H1 (cell line): ENCODE data around the gene TBR1. TPM values are rescaled to one million over a fixed set of nuclear protein-coding genes. Genes with fewer than 3 reads are reported as not detected.

Experiments
- CTCF ChIA-PET: fragments of 300-600 bp; sonication (Branson Sonifier 250); formaldehyde crosslinking; loops from one replicate; lab custom pipeline; 2021; ENCODE audit not compliant: partially characterized antibody; lab: Charles Lee
- POLR2A ChIA-PET: fragments of 300-600 bp; sonication (Branson Sonifier 250); formaldehyde crosslinking; loops from one replicate; lab custom pipeline; 2021; ENCODE audit warnings: inconsistent platforms; ENCODE audit not compliant: partially characterized antibody; lab: Charles Lee
- DNase-seq, 2 experiments: peaks; one replicate each; pipeline versions ENCODE4 v3.0.0 to v3.0.0-alpha.2; 2010 to 2022; ENCODE audit warnings: low spot score in 2 of 2, low read depth in 1 of 2, mixed read lengths in 1 of 2
- FAIRE-seq: peaks from 2 replicates; lab custom pipeline; 2011; peaks lifted over from hg19 to GRCh38; lab: Jason Lieb, UNC
- H2AFZ ChIP-seq: 2 replicates; pipeline ENCODE4 v1.8.1; 2012; ENCODE audit warnings: low read length, inconsistent platforms
- H2AK5ac ChIP-seq: 2 replicates; pipeline ENCODE4 v1.6.1; 2013; ENCODE audit warnings: low read depth, low read length
- H2BK120ac ChIP-seq: replicated peaks from 2 replicates; pipeline ENCODE3; 2013; ENCODE audit warnings: low read depth, low read length, inconsistent platforms
- H2BK12ac ChIP-seq: 2 replicates; pipeline ENCODE4 v1.6.1; 2013; ENCODE audit warnings: low read depth, low read length
- H2BK15ac ChIP-seq: 2 replicates; pipeline ENCODE4 v1.6.1; 2013; ENCODE audit warnings: low read length
- H2BK20ac ChIP-seq: 2 replicates; pipeline ENCODE4 v1.6.1; 2013; ENCODE audit warnings: low read length
- H2BK5ac ChIP-seq: 2 replicates; pipeline ENCODE4 v1.6.1; 2013; ENCODE audit warnings: low read depth, low read length
- H3K14ac ChIP-seq: 2 replicates; pipeline ENCODE4 v1.6.1; 2013; ENCODE audit warnings: inconsistent platforms; ENCODE audit not compliant: insufficient read length
- H3K18ac ChIP-seq: 2 replicates; pipeline ENCODE4 v1.6.1; 2013; ENCODE audit warnings: low read length; ENCODE audit errors: extremely low read depth
- H3K23ac ChIP-seq: 2 replicates; pipeline ENCODE4 v1.6.1; 2013; ENCODE audit warnings: inconsistent platforms; ENCODE audit not compliant: insufficient read length
- H3K23me2 ChIP-seq: 2 replicates; pipeline ENCODE4 v1.6.1; 2013; ENCODE audit warnings: low read depth, low read length
- H3K27ac ChIP-seq: 2 replicates; pipeline ENCODE4 v1.6.1; 2011; ENCODE audit warnings: low read depth, low read length, inconsistent platforms
- H3K27me3 ChIP-seq, 4 experiments: replicated peaks in 1 of 4; 1 replicate in 1 of 4; 2 replicates in 3 of 4; pipeline versions ENCODE4 v1.6.1 to v1.8.1; 2011 to 2013; ENCODE audit warnings: low read length in 3 of 4, mild to moderate bottlenecking in 3 of 4, inconsistent platforms in 2 of 4, mixed read lengths in 2 of 4, moderate library complexity in 1 of 4; ENCODE audit not compliant: control insufficient read depth in 3 of 4, insufficient read depth in 3 of 4; ENCODE audit errors: extremely low read depth in 1 of 4
- H3K36me3 ChIP-seq, 4 experiments: 2 replicates each; pipeline versions ENCODE4 v1.6.1 to v1.8.1; 2011 to 2013; ENCODE audit warnings: mild to moderate bottlenecking in 4 of 4, low read length in 3 of 4, moderate library complexity in 2 of 4, control low read depth in 1 of 4, inconsistent platforms in 1 of 4; ENCODE audit not compliant: insufficient read depth in 4 of 4, control insufficient read depth in 2 of 4
- H3K4ac ChIP-seq: replicated peaks from 2 replicates; pipeline ENCODE3; 2013; ENCODE audit warnings: low read length, low read depth, mixed read lengths, inconsistent platforms; ENCODE audit not compliant: insufficient read length
- H3K4me1 ChIP-seq, 4 experiments: replicated peaks in 1 of 4; 1 replicate in 1 of 4; 2 replicates in 3 of 4; pipeline versions ENCODE4 v1.6.1 to v1.8.1; 2011 to 2013; ENCODE audit warnings: low read length in 3 of 4, inconsistent platforms in 2 of 4, mixed read lengths in 1 of 4; ENCODE audit not compliant: insufficient read depth in 4 of 4, control insufficient read depth in 3 of 4
- H3K4me2 ChIP-seq, 2 experiments: 2 replicates each; pipeline versions ENCODE4 v1.6.1 to v1.8.1; 2011 to 2013; ENCODE audit warnings: low read depth in 2 of 2, low read length in 2 of 2, control low read depth in 1 of 2, inconsistent platforms in 1 of 2, mild to moderate bottlenecking in 1 of 2; ENCODE audit not compliant: insufficient read depth in 1 of 2
- H3K4me3 ChIP-seq, 4 experiments: fragments of 200-600, 300-600 bp in 1 of 4; sonication (generic), shearing (Covaris generic), sonication (Bioruptor Twin) in 1 of 4; 2 replicates each; pipeline versions ENCODE4 v1.5.1 to v1.8.1; 2011 to 2016; ENCODE audit warnings: low read length in 4 of 4, low read depth in 3 of 4, control low read depth in 2 of 4, inconsistent platforms in 2 of 4, mild to moderate bottlenecking in 2 of 4, mixed read lengths in 1 of 4, moderate library complexity in 1 of 4; ENCODE audit not compliant: insufficient read depth in 2 of 4; ENCODE audit errors: extremely low read depth in 1 of 4
- H3K56ac ChIP-seq: replicated peaks from 2 replicates; pipeline ENCODE3; 2013; ENCODE audit warnings: low read depth, mild to moderate bottlenecking, mixed read lengths, low read length, inconsistent platforms; ENCODE audit not compliant: insufficient read length
- H3K79me1 ChIP-seq: 2 replicates; pipeline ENCODE4 v1.6.1; 2013; ENCODE audit warnings: low read depth, low read length, control low read depth
- H3K79me2 ChIP-seq, 2 experiments: 2 replicates each; pipeline versions ENCODE4 v1.6.1 to v1.8.1; 2012 to 2013; ENCODE audit warnings: low read length in 2 of 2, mild to moderate bottlenecking in 2 of 2, inconsistent platforms in 1 of 2; ENCODE audit not compliant: insufficient read depth in 2 of 2, control insufficient read depth in 1 of 2
- H3K9ac ChIP-seq, 4 experiments: replicated peaks in 1 of 4; 1 replicate in 1 of 4; 2 replicates in 3 of 4; pipeline versions ENCODE4 v1.6.1 to v1.8.1; 2011 to 2013; ENCODE audit warnings: low read depth in 3 of 4, low read length in 3 of 4, control low read depth in 2 of 4, mild to moderate bottlenecking in 2 of 4, moderate library complexity in 2 of 4, inconsistent platforms in 1 of 4; ENCODE audit errors: extremely low read depth in 1 of 4
- H3K9me3 ChIP-seq, 2 experiments: 2 replicates each; pipeline versions ENCODE4 v1.6.1 to v1.8.1; 2012 to 2013; ENCODE audit warnings: mild to moderate bottlenecking in 2 of 2, moderate library complexity in 2 of 2, control low read depth in 1 of 2, inconsistent platforms in 1 of 2, low read depth in 1 of 2, low read length in 1 of 2, mixed read lengths in 1 of 2; ENCODE audit not compliant: insufficient read depth in 2 of 2
- H4K20me1 ChIP-seq, 2 experiments: replicated peaks in 1 of 2; 2 replicates each; pipeline versions ENCODE3 to v1.8.1; 2011 to 2013; ENCODE audit warnings: inconsistent platforms in 2 of 2, low read length in 2 of 2, mild to moderate bottlenecking in 1 of 2; ENCODE audit not compliant: insufficient read depth in 2 of 2, control insufficient read depth in 1 of 2
- H4K5ac ChIP-seq: 2 replicates; pipeline ENCODE4 v1.6.1; 2013; ENCODE audit warnings: low read length, low read depth, mixed read lengths, inconsistent platforms; ENCODE audit not compliant: insufficient read length
- H4K8ac ChIP-seq: 2 replicates; pipeline ENCODE4 v1.8.0; 2013; ENCODE audit warnings: mild to moderate bottlenecking, moderate library complexity, low read length, inconsistent platforms; ENCODE audit not compliant: insufficient read depth; ENCODE audit errors: extremely low read depth
- H4K91ac ChIP-seq: replicated peaks from 2 replicates; pipeline ENCODE3; 2013; ENCODE audit warnings: low read length, mixed read lengths, inconsistent platforms; ENCODE audit not compliant: insufficient read length
- BCL11A ChIP-seq, 2 experiments: IDR thresholded peaks; one replicate each; pipeline ENCODE4 v1.6.1; 2011; ENCODE audit warnings: low read depth in 2 of 2, low read length in 2 of 2, mild to moderate bottlenecking in 2 of 2
- TEAD4 ChIP-seq: IDR thresholded peaks from 2 replicates; pipeline ENCODE4 v1.6.1; 2012; ENCODE audit warnings: low read depth, low read length, inconsistent platforms, mixed read lengths
- WGBS, 2 experiments: shearing (Covaris generic) in 1 of 2; methylation state at CpG; one replicate each; pipeline versions ENCODE4 v1.1.6 to v1.1.7; 2013 to 2015; ENCODE audit warnings: low lambda C conversion rate in 2 of 2, mixed read lengths in 2 of 2, inconsistent platforms in 1 of 2, low coverage in 1 of 2, missing lambda C conversion rate in 1 of 2; ENCODE audit not compliant: insufficient replicate concordance in 2 of 2, insufficient coverage in 1 of 2, insufficient read length in 1 of 2; ENCODE audit errors: extremely low coverage in 1 of 2, missing lambda C conversion rate in 1 of 2; 5-methylcytosine and 5-hydroxymethylcytosine counted together
- polyA plus RNA-seq, 7 experiments: library from polyadenylated mRNA; depleted of rRNA in 3 of 7; stranded (reverse) in 5 of 7; unstranded in 2 of 7; fragments of >200 nt in 5 of 7; fragments of 200-250 nt in 2 of 7; gene quantifications; 1 replicate in 5 of 7; 2 replicates in 1 of 7; 4 replicates in 1 of 7; pipeline versions ENCODE4 v1.2.1 to v1.2.3, GENCODE V29; 2011 to 2013; ENCODE audit warnings: missing spikeins in 2 of 7, mixed read lengths in 2 of 7
- total RNA-seq: library from RNA; stranded (reverse); fragmentation: NEBNext Ultra II Directional; extraction: Animal tissue kit (Norgen Biotek cat#: 25700); gene quantifications from 2 replicates; pipeline ENCODE4 v1.2.1, GENCODE V29; 2021

Gene TBR1
- total and polyA plus RNA-seq, 2 of the 8 experiments (the other 6 are each of a cell fraction or from before 2014, with no cell fraction given): not detected

DNA sequence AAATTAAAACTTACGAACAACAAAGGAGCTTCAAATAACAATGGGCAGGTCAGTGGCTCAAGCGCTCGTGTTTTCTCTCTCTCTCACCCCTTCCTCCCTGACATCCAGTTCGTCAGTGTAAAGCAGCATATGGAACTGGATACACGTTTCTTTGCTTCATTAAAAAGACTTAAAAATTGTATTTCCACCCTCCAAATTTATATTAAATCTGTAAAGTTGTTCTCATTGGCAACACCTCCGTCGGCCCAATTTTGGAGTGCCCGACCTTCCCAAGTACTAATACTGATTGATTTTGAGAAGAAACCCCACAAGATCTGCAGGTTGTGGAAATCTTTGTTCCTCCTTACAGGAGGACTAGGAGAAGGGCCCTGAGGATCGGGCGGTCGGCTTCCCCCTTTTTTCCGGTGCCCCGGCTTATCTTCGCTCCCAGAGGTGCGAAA is 2.2 kb downstream of the TBR1 start:
- Histone ChIP-seq H3K23me2 (peaks cover 9% of the 10 kb centered on the region; the same call in 1 of the 2 replicates), H3K27me3 (peaks cover 78 to 98% (median 89%) of the 10 kb centered on the region in 4 experiments), H2BK120ac (no peak overlapping the region), H3K23ac (no peak overlapping the region), H2BK20ac (no peak overlapping the region), H2AFZ (no peak overlapping the region), H3K79me2 (no peaks in the 10 kb centered on the region), H2AK5ac (no peak overlapping the region), H2BK12ac (no peak overlapping the region), H4K91ac (no peak overlapping the region), H2BK15ac (no peak overlapping the region), H2BK5ac (no peak overlapping the region), H3K4me1 (peaks cover 12 to 27% (median 20%) of the 10 kb centered on the region in 4 experiments), H3K27ac (no peak overlapping the region), H3K9me3 (no peaks in the 10 kb centered on the region), H4K20me1 (peaks cover 4 to 31% of the 10 kb centered on the region in 2 experiments), H3K36me3 (no peaks in the 10 kb centered on the region; a peak in 1 of 8 replicates), H3K79me1 (no peaks in the 10 kb centered on the region), H3K4ac (no peak overlapping the region), H3K4me2 (peak overlapping the region; percentile 86), H4K5ac (no peak overlapping the region), H4K8ac (no peak overlapping the region), H3K4me3 (peak overlapping the region in 2 of 4 experiments; percentile 34 to 60; a peak in 3 of 8 replicates), H3K18ac (no peak overlapping the region), H3K9ac (no peak overlapping the region), H3K14ac (no peak overlapping the region), H3K56ac (no peak overlapping the region)
- CTCF ChIA-PET: interaction anchor here (0.6 to 1.4 kb wide), 5 partner anchors 9 to 588 kb away, joined by 3 to 5 read pairs (median 4); no protein-coding TSS in a partner anchor
- FAIRE-seq: no peak
- POLR2A ChIA-PET: interaction anchor here (2.0 kb wide), 1 partner anchor 10 kb away, joined by 7 read pairs; no protein-coding TSS in a partner anchor
- DNase-seq: no peak
- 3% methylated on average over 14 of the region's 15 CpGs; no CpG with 5 or more reads in 1 of the 2 experiments for WGBS, 2 experiments
- TF ChIP-seq TEAD4 (no peak), BCL11A (IDR thresholded peaks at IDR 0.05; ENCODE audit: low read depth in 2 of 2, low read length in 2 of 2) (no peak)
